NCI-H2107 treated with DMSO at 0.1 percent for 48 hours (cell line): Measurements from ENCODE around the gene INPP5E.
A peak's percentile ranks its signal among the peaks of the same experiment; 100 is the strongest.
"Not testable (repeated sequence)": the region's sequence is repeated elsewhere in the genome, so short reads cannot be mapped to it uniquely, and the experiment has no call there.

Experiments
- DNase-seq: peaks from one replicate; lab custom pipeline; 2025; ENCODE audit not compliant: unreplicated experiment; lab: John Stamatoyannopoulos, UW

The INPP5E gene

DNA sequence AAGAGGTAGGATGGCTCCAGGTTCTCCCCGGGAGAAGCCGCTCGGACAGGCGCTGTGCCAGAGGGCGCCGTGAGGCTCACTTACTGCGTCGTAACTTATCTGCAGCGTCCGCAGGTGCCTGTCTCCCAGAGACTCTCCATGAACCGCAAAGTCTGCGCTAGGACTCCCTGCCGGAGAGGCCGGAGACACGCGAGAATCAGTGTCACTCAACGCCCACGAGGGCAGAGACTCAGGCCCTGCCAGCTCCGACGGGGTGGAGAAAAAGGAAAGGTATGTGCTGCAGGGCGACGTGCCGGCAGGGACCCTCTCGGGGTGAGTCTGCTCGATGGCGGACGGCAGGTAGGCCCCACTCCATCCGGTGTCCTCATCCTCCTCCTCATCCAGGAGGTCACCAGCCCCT lies 32.6 kb downstream of the INPP5E start:
- not testable (repeated sequence) for DNase-seq

DNA sequence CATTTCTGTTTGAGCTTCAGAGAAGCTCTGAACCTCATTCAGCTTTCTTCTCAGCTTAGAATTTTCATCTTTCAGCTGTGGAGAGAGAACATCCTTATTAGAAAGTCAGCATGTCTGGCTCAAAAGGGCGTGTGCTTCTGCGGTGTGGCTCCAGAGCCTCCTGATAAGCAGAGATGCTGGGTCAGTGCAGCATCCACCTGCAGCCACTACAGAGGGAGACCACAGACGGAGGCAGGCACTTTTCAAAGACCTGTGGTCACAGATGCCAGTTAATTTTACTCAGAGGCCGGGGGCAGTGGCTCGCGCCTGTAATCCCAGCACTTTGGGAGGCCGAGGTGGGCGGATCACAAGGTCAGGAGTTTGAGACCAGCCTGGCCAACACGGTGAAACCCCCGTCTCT lies 33.7 kb downstream of the INPP5E start:
- not testable (repeated sequence) for DNase-seq

DNA sequence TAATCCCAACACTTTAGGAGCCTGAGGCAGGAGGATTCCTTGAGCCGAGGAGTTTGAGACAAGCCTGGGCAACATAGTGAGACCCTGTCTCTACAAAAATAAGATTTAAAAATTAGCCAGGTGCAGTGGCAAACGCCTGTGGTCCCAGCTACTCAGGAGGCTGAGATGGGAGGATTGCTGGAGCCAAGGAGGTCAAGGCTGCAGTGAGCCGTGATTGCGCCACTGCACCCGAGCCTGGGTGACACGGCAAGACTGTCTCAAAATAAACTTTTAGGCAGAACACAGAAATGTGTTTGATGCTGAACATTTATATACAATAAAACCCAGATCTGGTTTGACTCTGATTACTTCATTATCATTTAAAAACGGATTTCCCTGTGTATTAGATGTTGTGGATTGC lies 34.2 kb downstream of the INPP5E start:
- DNase-seq, result no peak

DNA sequence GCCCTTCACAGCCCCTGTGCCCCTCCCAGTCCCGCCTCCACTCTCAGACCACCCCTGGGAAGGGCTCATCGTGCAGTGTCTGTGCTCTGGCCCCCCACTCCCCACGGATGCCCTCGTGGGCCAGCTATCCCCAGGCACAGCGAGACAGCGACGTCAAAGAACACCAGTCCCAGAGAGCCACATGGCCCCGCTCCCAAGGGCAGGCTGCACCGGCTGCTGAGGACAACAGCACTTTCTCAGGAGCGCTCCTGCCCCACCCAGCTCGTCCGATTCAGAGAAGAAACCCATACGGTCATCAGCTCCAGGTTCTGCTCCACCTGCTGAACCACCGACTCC lies 34.9 kb downstream of the INPP5E start:
- no peak for DNase-seq

DNA sequence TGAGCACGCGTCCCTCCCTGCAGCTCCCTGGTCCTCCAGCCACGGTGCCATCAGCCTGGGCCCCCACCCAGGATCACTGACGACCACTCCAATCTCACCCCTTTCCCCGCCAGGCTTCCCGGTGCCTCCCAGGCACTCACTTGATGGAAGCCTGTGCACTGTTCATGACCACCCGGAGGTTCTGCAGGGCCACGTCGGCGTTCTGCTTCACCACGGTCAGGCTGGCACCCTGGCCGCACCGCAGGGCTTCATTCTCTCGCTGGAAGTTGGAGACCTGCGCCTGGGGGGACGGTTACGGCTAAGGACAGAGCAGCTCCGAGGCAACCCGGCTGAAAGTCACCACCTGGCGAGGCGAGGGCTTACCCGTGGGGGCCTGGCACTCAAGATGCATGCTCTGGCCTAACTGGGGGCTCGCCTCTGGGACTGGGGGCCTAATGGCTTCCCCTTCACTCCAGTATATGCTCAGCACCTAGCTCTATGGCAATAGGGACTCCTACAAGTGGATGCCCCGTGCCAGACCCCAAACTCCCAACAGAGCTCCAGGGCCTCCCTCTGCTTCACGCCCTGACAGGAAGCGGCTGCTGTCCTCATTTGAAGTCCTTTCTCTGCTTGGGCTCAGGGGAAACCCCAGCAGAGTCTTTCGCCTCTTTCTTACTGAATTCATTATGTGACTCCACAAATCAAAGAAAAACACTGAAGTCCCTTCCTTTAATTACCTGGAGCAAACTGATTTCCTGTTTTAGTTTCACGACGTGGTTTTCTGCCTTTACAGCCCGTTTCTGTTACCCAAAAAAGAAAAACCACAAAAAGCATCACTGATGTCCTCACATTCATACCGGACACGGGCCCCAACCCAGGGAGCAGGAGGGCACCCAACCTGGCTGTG lies 35.5 kb downstream of the INPP5E start:
- DNase-seq, result no peak

DNA sequence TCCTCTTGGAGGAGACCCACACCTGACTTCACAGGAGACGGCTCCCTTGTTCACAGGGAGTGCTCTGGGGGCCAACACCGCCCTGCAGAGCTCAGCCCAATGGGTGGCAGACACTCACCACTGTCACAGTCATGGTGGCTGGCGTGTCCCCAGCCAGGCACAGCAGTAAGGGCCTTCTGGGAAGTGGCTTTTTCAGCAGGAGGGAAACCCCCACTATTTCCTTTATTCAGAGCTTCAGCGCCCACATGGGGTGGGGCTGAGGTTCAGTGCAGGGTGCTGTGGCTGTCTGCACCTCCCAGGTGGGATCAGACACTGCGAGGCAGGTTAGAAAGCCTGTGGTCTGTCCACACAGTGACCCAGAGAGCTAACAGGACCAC lies 36.1 kb downstream of the INPP5E start:
- DNase-seq, result no peak

DNA sequence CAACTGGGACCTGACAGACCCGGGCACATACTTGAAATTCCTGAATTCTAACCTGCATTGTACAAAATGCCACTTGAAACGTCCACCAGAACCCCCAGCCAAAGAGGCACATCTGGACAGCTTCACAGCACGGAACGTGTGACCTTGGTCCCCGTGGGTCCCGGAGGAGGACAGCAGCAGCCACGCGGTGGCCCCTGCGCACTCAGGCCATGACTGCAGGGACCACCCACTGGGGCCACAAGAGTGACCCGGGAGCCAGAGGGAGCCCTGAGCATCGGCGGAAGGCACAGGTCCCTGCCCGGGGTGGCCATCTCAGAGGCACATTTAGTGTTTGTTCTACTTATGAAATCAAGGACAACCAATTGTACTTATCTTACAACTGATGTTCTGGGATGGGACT lies 37.6 kb downstream of the INPP5E start:
- DNase-seq, result no peak

DNA sequence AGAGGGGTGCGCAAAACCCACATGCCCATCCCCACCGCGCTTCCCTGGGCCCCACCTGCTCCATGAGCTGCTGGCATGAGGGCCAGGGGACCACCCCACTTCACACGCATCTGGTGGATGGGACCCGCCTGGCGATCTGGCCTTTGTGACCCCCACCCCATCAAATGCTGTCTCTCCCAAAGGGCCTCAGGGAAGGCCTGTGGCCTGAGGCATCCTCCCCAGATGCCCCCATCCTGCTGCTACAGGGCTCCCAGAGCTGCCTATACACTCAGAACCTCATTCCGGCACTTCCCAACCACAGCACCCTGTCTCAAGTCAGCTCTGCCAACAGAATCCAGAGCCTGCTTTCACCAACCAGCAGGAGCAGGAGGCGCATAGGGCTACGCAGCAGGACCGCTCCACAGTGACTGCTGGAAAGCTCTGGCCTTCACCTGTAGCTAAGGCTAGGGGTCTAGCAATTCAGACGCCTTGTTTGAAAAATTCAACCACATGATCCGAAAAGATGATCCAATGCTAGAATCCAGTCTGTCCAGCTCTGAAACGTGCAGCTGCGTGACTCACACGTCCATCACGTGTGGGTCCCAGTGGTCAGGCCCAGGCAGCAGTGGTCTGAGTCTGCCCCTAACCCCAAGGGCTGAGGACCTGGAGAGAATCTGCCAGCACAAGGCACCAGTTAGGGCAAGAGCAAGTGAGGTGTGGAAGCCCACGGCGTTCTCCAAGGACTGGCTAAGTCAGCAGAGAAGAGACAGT lies 38.3 kb downstream of the INPP5E start:
- no peak for DNase-seq

DNA sequence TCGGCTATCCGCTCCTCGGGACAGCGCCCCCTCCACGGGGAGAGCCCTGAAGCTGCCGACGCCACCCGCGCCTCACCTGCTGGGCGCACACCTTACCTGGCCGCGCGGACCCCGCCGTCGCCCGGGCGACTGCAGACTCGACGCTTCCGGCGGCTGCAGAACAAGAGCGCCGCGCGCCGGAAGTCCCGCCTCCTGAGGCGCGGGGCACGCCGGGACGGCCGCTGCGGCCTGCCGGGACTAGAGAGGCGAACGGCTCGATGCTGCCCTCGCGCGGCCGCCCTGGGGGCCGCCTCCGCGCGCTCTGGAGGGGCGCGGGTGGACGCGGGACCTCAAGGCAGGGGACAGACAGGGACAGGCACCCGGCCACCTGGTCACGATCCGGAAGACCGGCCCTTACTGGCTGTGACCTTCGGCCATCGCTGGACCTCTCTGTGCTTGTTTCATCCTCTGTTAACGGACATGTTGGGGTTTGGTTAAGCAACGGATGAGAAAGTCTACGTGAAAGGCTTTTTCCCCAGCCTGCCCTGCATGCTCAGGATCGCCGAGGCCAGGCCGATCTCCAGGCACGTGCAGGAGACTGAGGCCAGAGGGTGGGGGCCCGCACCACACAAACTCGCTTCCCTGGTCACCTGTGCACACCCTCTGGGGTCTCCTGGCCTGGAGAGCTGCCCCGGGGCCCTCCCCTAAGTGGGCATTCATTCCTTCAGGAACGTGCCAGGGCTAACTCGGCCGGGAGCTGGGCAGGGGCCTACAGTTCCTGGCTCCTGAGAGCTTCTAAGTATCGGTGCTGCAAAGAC lies 39.4 kb downstream of the INPP5E start, which contains the start of gene SNAPC4:
Gene SNAPC4 (minus strand): TSS at position 133 of the 797 bp plus-strand sequence. CDS start 1,742 bp downstream, outside the sequence.
- DNase-seq, result peak; percentile 67

DNA sequence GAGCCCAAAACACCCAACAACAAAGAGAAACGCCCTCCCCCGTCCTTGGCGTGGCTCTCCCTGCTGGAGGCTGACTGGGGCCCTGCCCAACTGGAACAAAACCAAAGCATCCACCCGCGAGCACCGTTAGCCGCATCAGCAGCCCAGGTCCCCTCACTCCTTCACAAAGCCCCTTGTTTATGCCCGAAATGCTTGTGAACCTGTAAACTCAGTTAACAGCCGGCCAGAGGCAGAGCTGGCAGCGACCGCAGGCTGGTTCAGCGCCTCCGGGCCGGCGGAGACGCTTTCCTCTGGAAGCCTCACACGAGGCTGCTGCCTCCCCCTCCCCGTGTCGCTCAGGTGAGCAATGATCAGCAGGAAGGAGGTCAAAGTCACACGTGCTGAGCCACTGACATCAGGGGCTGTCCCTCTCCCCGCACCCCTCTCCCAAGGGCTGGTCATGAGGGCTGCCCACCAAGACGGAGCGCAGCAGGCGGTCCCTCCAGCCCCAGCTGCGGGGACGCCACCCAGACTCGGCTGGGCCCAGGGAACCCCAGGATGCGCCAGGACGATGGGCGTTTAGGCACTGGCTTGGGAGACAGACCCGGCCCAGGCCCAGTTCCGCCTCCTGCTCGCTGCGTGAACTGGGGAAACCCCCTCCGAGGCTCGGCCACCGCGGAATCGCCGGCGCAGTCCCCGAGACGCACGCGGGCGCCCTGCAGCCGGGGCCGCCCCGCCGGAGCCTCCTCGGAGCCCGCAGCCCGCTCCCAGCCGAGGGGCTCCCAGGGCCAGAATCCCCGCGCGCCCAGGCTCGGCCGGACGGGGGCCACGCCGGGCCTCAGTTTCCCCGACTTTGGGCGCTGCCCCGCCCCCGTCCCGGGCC lies 40.2 kb downstream of the INPP5E start:
- DNase-seq, result peak; percentile 3

DNA sequence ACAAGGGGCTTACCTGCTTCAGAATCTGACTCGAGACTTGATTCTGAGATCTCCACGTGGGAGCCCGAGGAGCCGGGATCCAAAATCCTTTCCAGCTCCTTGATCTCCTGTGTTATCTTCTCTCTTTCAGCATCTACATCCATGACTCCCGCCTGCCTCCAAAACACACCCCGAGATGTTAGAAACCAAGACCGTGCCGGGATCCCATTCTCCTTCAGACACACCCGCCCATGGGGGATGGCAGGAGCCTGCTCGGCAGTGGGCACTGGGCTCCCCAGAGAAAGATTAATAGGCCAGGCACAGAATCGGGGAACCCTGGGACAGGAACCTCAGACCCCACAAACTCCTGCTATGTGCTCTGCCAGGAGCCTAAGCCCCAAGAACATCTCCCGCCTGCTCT lies 41.4 kb downstream of the INPP5E start:
- DNase-seq, result no peak

DNA sequence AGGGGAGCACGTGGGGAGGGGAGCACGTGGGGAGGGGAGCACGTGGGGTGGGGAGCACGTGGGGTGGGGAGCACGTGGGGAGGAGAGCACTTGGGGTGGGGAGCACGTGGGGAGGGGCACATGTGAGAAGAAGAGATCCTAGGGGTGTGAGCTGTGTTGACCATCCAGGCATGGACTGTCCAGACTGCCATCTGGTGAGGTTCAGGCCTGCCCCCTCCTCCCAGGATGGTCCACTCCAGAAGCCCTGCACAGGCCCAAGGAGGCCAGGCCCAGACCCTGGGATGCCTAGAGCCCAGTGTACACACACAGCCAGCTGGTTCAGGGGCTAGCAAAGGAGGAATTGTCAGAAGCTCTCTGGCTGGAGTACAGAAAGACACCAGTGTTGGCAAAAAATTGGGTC lies 42.0 kb downstream of the INPP5E start:
- DNase-seq, result no peak

DNA sequence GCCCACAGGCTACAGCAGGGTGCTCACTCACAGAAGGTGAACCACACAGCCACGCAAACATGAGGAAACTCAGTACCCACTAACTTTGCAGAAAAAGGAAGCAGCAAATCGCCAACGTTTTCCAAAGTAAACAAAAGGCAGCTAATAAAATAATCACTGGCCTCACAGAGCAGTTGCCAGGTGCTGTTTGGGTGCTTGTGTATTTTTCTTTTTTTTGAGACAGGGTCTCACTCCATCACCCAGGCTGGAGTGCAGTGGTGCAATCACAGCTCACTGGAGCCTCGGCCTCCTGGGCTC lies 43.5 kb downstream of the INPP5E start:
- no peak for DNase-seq

DNA sequence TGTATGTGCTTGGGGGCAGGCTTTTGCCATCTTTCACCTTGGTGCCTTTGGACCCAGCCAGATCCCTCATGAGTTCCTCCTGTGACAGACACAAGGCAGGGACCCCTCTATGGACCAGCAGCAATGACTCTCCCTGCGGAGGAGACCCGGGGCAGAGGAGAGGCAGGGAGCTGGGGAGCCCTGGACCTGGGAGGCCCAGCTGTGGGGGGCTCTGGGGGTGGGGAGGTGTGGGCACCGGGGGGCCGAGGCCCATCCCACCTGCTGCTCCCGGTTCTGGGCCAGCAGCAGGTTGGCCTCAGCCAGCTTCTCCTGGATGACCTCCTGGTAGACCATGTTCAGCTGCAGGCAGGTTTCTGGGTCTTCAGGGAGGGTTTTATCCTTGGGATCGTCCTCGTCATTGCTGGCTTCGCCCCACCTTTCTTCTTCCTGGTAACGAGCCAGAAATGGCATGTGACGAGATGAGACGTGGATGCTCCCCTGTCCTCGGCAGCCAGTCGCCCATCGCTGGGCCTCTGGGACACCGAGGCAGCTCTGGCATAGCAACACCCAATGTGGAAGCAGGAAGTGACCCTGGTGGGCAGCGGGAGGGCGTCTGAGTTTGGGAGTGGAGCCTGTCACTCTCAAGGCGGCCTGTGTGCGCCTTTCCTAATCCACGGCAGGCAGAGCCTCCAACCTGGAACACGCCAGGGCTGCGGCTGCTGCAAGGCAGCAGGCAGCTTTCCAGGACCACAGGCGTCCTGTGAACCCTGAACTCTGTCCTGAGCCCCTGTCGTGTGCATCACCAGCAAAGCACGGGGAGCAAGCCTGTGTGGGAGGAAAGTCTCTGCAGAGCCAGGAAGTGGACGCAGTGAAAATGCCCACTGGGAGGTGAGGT lies 44.1 kb downstream of the INPP5E start:
- DNase-seq, result no peak

DNA sequence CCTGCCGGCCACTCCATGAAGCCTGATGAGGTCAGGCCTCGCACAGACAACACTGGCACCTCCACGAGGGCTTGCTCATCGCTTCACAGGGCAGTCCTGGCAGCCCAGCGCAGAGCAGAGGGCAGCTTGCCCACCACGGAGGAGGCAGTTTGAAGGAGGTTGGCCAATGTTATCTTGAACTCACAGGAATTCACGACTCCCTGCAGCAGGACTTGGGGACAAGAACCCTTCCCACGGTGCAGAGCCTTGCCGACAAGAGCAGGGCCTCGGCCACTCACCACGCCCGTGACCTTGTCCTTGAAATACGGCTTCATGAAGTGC lies 44.7 kb downstream of the INPP5E start:
- DNase-seq, result no peak

DNA sequence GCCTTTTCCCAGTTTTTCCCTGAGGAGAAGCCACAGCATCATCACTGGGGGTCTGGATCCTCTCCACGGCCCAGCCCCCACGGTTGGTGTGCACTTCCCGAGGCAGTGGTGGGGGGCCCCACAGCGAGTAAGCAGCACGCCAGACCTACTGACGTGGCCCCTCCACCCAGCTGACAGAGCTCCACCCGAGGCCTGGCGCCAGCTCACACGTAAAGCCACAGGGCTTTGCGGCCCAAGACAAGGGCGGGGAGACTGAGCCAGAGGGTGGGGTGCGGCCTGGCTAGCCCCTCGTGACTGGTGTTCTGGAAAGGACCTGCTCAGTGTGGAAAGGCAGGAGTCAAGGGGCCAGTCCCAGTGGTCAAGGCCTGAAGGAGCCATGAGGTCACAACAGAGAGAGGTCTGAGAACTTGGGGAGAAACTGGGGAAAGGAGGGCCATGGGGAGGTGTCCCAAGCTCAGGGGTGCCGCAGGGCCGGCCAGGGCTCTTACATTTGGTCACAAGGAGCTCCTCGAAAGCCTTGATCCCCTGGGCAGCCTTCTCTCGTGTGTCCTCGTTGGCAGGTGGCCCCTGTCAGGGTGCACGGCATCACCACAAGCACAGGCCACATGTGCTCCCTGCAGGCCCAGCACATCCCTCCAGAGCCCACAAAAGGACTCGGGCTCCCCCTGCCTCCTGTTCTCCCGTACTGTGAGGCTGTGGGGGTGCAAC lies 45.2 kb downstream of the INPP5E start:
- DNase-seq, result no peak

DNA sequence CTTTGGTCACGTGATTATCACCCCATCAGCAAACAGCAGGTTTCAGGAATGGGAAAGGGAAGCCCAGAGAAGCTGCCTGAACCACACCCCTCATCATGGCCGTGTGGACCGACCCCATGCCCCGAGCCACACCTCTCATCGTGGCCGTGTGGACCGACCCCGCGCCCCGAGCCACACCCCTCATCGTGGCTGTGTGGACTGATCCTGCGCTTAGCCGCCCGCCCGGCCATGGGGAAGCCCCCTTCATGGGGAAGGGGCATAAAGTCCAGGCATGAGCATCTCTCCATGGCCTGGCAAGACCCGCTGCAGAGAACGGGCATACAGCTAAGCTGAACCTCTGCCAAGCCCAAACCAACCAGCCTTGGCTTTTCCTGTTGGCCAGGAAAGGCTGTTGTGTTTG lies 46.1 kb downstream of the INPP5E start:
- no peak for DNase-seq

DNA sequence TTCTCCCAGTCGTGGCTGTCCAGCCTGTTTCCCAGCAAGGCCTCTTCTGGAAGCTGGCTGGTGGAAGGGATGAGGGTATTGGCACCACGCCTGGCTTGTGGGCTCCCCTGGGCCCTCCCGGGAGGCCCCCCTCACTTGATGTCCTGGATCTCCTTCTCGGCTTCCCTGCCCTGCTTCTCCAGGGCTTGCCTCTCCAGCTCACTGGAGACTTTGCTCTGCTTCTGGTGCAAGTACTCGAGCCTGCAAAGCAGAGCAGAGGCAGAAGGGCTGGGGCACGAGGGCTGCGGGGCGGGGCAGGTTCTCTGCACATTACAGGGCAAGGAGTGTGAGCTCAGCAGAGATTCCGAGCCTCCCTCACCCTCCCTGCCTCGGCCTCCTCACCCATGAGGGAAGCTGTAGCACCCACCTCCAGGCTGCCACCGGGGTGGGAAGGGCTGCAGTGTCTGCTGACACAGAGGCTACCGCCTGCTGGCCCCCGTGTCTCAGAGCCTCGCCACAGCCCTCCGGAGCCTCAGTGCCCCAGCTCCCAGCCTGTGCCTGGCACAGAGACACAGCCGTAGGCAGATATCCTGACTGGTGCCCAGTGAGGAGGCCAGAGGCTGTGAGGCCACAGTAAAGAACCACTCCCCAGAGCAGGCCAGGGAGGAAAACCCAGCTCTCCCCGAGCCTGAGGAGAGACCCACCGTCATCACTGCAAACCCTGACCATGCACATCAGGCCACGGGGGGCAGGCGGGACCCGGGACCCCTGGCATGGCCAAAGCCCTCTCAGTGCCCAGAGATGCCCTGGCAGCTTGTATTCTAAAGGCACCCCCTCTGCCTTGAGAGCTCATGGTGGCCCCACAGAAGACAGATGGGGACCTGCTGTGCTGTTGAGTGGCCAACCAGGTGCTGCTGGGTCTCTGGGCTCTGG lies 46.9 kb downstream of the INPP5E start:
- DNase-seq, result no peak
